HCT116 (cell line): ENCODE measurements around the gene VSTM2B. TPM values are rescaled to one million over a fixed set of nuclear protein-coding genes. Genes with fewer than 3 reads are reported as not detected.

Experiments used
- ATAC-seq: fragments of 200-7000 bp; cut with Tn5 transposase; 2 replicates; pipeline ENCODE4 v1.9.1; 2020; ENCODE audit warnings: mild to moderate bottlenecking, moderate library complexity
- BruUV-seq: library from RNA; stranded (reverse); fragments of 400-500 nt; replicated peaks from 2 replicates; lab custom pipeline; 2021; lab: Mats Ljungman, UMichigan
- CTCF ChIA-PET: fragments of 300-600 bp; sonication (Branson Sonifier 250); formaldehyde crosslinking; loops from one replicate; lab custom pipeline; 2021; ENCODE audit warnings: antibody characterized with exemption; lab: Charles Lee
- POLR2A ChIA-PET: fragments of 300-600, 350-600 bp; sonication (Branson Sonifier 250); formaldehyde crosslinking; loops from one replicate; lab custom pipeline; 2021; ENCODE audit warnings: antibody characterized with exemption; lab: Charles Lee
- RAD21 ChIA-PET, 2 experiments: fragments of 300-600 bp; sonication (Branson Sonifier 250); formaldehyde crosslinking; loops; one replicate each; lab custom pipeline; 2023; ENCODE audit warnings: low total read pairs in 2 of 2; ENCODE audit not compliant: uncharacterized antibody in 2 of 2, unreplicated experiment in 2 of 2, low non-redundant PET in 1 of 2; lab: Charles Lee
- DNase-seq: peaks from one replicate; pipeline ENCODE4 v3.0.0-alpha.2; 2010; ENCODE audit warnings: low read depth, low spot score
- H2AFZ ChIP-seq: fragments of 200-600 bp; shearing (Covaris generic), sonication (generic); 2 replicates; pipeline ENCODE4 v1.6.1; 2017; ENCODE audit warnings: low read depth, mixed run types, mixed read lengths, antibody characterized with exemption, low read length; ENCODE audit not compliant: poor library complexity, severe bottlenecking
- H3K27ac ChIP-seq: 2 replicates; pipeline ENCODE4 v1.5.1; 2012; ENCODE audit warnings: low read depth, low read length
- H3K27me3 ChIP-seq: fragments of 200-600 bp; sonication (generic); 2 replicates; pipeline ENCODE4 v1.6.1; 2016; ENCODE audit warnings: mixed run types, low read length, mixed read lengths; ENCODE audit not compliant: insufficient read depth
- H3K36me3 ChIP-seq, 2 experiments: fragments of 200-500 bp in 1 of 2; fragments of 200-600 bp in 1 of 2; sonication (Bioruptor generic) in 1 of 2; sonication (generic) in 1 of 2; 2 replicates each; pipeline versions ENCODE4 v1.5.1 to v1.6.1; 2014 to 2016; ENCODE audit warnings: low read length in 2 of 2, inconsistent platforms in 1 of 2, mixed read lengths in 1 of 2, mixed run types in 1 of 2; ENCODE audit not compliant: insufficient read depth in 2 of 2, control insufficient read depth in 1 of 2
- H3K4me1 ChIP-seq, 2 experiments: fragments of 200-600 bp in 1 of 2; sonication (generic) in 1 of 2; 2 replicates each; pipeline versions ENCODE4 v1.5.1 to v1.6.1; 2012 to 2017; ENCODE audit warnings: low read length in 2 of 2, inconsistent platforms in 1 of 2, mild to moderate bottlenecking in 1 of 2, mixed read lengths in 1 of 2, mixed run types in 1 of 2, moderate library complexity in 1 of 2; ENCODE audit not compliant: insufficient read depth in 2 of 2, control insufficient read depth in 1 of 2
- H3K4me2 ChIP-seq: fragments of 200-600 bp; sonication (generic); 2 replicates; pipeline ENCODE4 v1.6.1; 2017; ENCODE audit warnings: mixed run types, low read length, mixed read lengths
- H3K4me3 ChIP-seq, 2 experiments: fragments of 200-600 bp in 1 of 2; sonication (generic) in 1 of 2; replicated peaks in 1 of 2; 2 replicates each; pipeline ENCODE4 v1.5.1; 2011 to 2016; ENCODE audit warnings: low read length in 2 of 2, control low read depth in 1 of 2, low read depth in 1 of 2, mild to moderate bottlenecking in 1 of 2, mixed read lengths in 1 of 2, mixed run types in 1 of 2
- H3K79me2 ChIP-seq: fragments of 200-600 bp; sonication (generic); 2 replicates; pipeline ENCODE4 v1.6.1; 2017; ENCODE audit warnings: mild to moderate bottlenecking, mixed run types, low read length, moderate library complexity, mixed read lengths; ENCODE audit not compliant: insufficient read depth
- H3K9ac ChIP-seq: fragments of 200-600 bp; sonication (generic); 2 replicates; pipeline ENCODE4 v1.6.1; 2016; ENCODE audit warnings: low read length, mixed read lengths
- H3K9me2 ChIP-seq: fragments of 200-600 bp; sonication (generic), shearing (Covaris generic); 2 replicates; pipeline ENCODE4 v1.6.1; 2017; ENCODE audit warnings: mixed run types, mild to moderate bottlenecking, moderate library complexity; ENCODE audit not compliant: insufficient read depth
- H3K9me3 ChIP-seq, 2 experiments: fragments of 200-500 bp in 1 of 2; fragments of 200-600 bp in 1 of 2; sonication (Bioruptor generic) in 1 of 2; sonication (generic) in 1 of 2; 2 replicates each; pipeline ENCODE4 v1.6.1; 2014 to 2017; ENCODE audit warnings: low read length in 2 of 2, mixed read lengths in 2 of 2, inconsistent platforms in 1 of 2, low read depth in 1 of 2, mild to moderate bottlenecking in 1 of 2, mixed run types in 1 of 2, moderate library complexity in 1 of 2; ENCODE audit not compliant: control insufficient read depth in 1 of 2, insufficient read depth in 1 of 2
- H4K20me1 ChIP-seq: fragments of 200-600 bp; sonication (generic), shearing (Covaris generic); 2 replicates; pipeline ENCODE4 v1.6.1; 2017; ENCODE audit warnings: mixed run types, mild to moderate bottlenecking, moderate library complexity; ENCODE audit not compliant: insufficient read depth
- CEBPB ChIP-seq: IDR thresholded peaks from 2 replicates; pipeline ENCODE4 v1.6.1; 2012; ENCODE audit warnings: low read depth
- CTCF ChIP-seq, 3 experiments: fragments of 200-600 bp in 1 of 3; sonication (generic) in 1 of 3; IDR thresholded peaks in 2 of 3; conservative IDR thresholded peaks in 1 of 3; 2 replicates each; pipeline ENCODE4 v1.5.1; 2012 to 2017; ENCODE audit warnings: low read depth in 2 of 3, low read length in 2 of 3, antibody characterized with exemption in 1 of 3, borderline replicate concordance in 1 of 3, control low read depth in 1 of 3, mild to moderate bottlenecking in 1 of 3, mixed read lengths in 1 of 3, mixed run types in 1 of 3, moderate library complexity in 1 of 3; ENCODE audit not compliant: insufficient read depth in 1 of 3
- EZH2 ChIP-seq: fragments of 200-600 bp; sonication (generic); IDR thresholded peaks from 2 replicates; pipeline ENCODE4 v1.6.1; 2017; ENCODE audit warnings: antibody characterized with exemption, mixed run types
- FOSL1 ChIP-seq: IDR thresholded peaks from 2 replicates; pipeline ENCODE4 v1.6.1; 2012; ENCODE audit warnings: low read depth
- JUND ChIP-seq: IDR thresholded peaks from 2 replicates; pipeline ENCODE4 v1.6.1; 2012
- POLR2AphosphoS5 ChIP-seq: IDR thresholded peaks from 2 replicates; pipeline ENCODE4 v1.6.1; 2011; ENCODE audit warnings: mild to moderate bottlenecking, low read depth, low read length, moderate library complexity
- RAD21 ChIP-seq: IDR thresholded peaks from 2 replicates; pipeline ENCODE4 v1.6.1; 2012; ENCODE audit warnings: low read depth, mild to moderate bottlenecking
- SIN3A ChIP-seq: IDR thresholded peaks from 2 replicates; pipeline ENCODE4 v1.6.1; 2012; ENCODE audit warnings: low read depth
- SRF ChIP-seq: IDR thresholded peaks from 2 replicates; pipeline ENCODE4 v1.6.1; 2012; ENCODE audit warnings: low read depth
- YY1 ChIP-seq: IDR thresholded peaks from 2 replicates; pipeline ENCODE4 v1.6.1; 2011; ENCODE audit warnings: low read length, low read depth, moderate library complexity, mild to moderate bottlenecking; ENCODE audit not compliant: insufficient replicate concordance; ENCODE audit errors: extremely low read depth
- ZBTB33 ChIP-seq: IDR thresholded peaks from 2 replicates; pipeline ENCODE4 v1.6.1; 2011; ENCODE audit warnings: mild to moderate bottlenecking, low read length, moderate library complexity; ENCODE audit not compliant: insufficient replicate concordance; ENCODE audit errors: extremely low read depth
- intact Hi-C: fragments of 100-400 bp; cut with micrococcal nuclease; formaldehyde crosslinking; loops from 2 replicates; pipeline ENCODE4 v1.10.0; 2022
- total RNA-seq: library from RNA; stranded (reverse); gene quantifications from one replicate; pipeline ENCODE4 v1.2.1, GENCODE V29; 2021; ENCODE audit not compliant: unreplicated experiment
- TF ChIP-seq, protein P1 (sequence below): IDR thresholded peaks from 2 replicates; pipeline ENCODE4 v1.6.1; 2012; ENCODE audit warnings: low read depth

Gene VSTM2B
- total RNA-seq, 1 experiment from 2014 or later = not detected

GRCh38 chr19:29583196-29583999, 57.6 kb downstream of the VSTM2B start:
- H3K4me3 ChIP-seq = no peak overlapping the region
- H3K9ac ChIP-seq = no peak overlapping the region
- no peak overlapping the region for H2AFZ ChIP-seq
- H4K20me1 ChIP-seq = no peaks in the 10 kb centered on the region
- TF ChIP-seq ZBTB33 = no peak
- no peak for TF ChIP-seq EZH2
- no peak for TF ChIP-seq RAD21
- no peak for TF ChIP-seq SIN3A
- TF ChIP-seq CEBPB = no peak
- no peak for TF ChIP-seq CTCF (IDR thresholded peaks at IDR 0.05 in 2 of 3, conservative IDR thresholded peaks at IDR 0.05 in 1 of 3; ENCODE audit: borderline replicate concordance in 1 of 3, insufficient read depth in 1 of 3, low read depth in 2 of 3, low read length in 2 of 3)
- TF ChIP-seq, protein P1, sequence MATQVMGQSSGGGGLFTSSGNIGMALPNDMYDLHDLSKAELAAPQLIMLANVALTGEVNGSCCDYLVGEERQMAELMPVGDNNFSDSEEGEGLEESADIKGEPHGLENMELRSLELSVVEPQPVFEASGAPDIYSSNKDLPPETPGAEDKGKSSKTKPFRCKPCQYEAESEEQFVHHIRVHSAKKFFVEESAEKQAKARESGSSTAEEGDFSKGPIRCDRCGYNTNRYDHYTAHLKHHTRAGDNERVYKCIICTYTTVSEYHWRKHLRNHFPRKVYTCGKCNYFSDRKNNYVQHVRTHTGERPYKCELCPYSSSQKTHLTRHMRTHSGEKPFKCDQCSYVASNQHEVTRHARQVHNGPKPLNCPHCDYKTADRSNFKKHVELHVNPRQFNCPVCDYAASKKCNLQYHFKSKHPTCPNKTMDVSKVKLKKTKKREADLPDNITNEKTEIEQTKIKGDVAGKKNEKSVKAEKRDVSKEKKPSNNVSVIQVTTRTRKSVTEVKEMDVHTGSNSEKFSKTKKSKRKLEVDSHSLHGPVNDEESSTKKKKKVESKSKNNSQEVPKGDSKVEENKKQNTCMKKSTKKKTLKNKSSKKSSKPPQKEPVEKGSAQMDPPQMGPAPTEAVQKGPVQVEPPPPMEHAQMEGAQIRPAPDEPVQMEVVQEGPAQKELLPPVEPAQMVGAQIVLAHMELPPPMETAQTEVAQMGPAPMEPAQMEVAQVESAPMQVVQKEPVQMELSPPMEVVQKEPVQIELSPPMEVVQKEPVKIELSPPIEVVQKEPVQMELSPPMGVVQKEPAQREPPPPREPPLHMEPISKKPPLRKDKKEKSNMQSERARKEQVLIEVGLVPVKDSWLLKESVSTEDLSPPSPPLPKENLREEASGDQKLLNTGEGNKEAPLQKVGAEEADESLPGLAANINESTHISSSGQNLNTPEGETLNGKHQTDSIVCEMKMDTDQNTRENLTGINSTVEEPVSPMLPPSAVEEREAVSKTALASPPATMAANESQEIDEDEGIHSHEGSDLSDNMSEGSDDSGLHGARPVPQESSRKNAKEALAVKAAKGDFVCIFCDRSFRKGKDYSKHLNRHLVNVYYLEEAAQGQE = no peak
- no peak for TF ChIP-seq FOSL1
- no peak for TF ChIP-seq POLR2AphosphoS5
- no peak for TF ChIP-seq YY1
- TF ChIP-seq SRF = no peak
- no peak for TF ChIP-seq JUND
- TF ChIP-seq, all 23 proteins: peak for 0
- H3K27ac ChIP-seq = no peak overlapping the region
- DNase-seq = no peak
- H3K4me2 ChIP-seq = no peak overlapping the region
- H3K27me3 ChIP-seq = peaks cover 41% of the 10 kb centered on the region
- no peaks in the 10 kb centered on the region for H3K79me2 ChIP-seq
- no peaks in the 10 kb centered on the region for H3K36me3 ChIP-seq
- ChIA-PET POLR2A (interaction anchor here (0.9 kb wide), 1 partner anchor 23 kb away, joined by 4 read pairs; the partner anchor contains the start of gene POP4), RAD21 (no interaction called here), CTCF (no interaction called here)
- no peak for ATAC-seq
- intact Hi-C loops = no loop called here
- no TSS peak for BruUV-seq
- no peaks in the 10 kb centered on the region for H3K4me1 ChIP-seq
- H3K9me3 ChIP-seq = no peaks in the 10 kb centered on the region
- H3K9me2 ChIP-seq = no peaks in the 10 kb centered on the region
